Right lobe of liver (tissue), 4 donors: ENCODE data around the gene PRADC1.

Experiments used
- POLR2A ChIP-seq: fragments of 450-650 bp; IDR thresholded peaks from one replicate; pipeline ENCODE4 v1.6.1; 2017; ENCODE audit warnings: antibody characterized with exemption, mild to moderate bottlenecking
- TF ChIP-seq, protein P1 (sequence below), 4 donors: fragments of 200-600 bp in 3 of 4; fragments of 450-650 bp in 1 of 4; IDR thresholded peaks; one replicate each; pipeline versions ENCODE4 v1.5.1 to v1.8.0; 2016 to 2022; ENCODE audit warnings: antibody characterized with exemption in 4 of 4, mild to moderate bottlenecking in 2 of 4
- donor health status: DM: no; HTN: no; CAD: no.
- donor health status: DM: no; HTN: no; CAD: no.
- donor health status: DM: no; HTN: yes; CAD: no.

DNA sequence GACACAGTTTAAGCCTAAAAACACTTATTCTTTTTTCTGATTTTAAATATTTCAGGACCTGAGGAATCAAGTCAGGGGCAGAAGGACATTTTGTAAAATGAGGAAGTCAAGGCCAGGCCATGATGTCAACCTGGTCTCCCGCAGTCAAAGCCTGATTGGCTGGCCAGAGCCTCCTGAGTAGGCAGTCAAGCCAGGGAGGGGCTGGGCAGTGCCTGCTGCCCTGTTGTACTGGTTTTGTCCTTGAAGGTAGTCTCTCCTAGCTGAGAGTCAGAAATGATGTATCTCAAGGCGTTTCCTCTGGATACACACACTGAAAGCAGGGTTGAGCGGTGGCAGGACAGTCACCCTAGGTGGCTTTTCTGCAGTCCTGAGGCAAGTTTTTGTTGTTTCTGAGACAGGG, 20.9 kb upstream of the PRADC1 start:
- TF ChIP-seq, protein P1, sequence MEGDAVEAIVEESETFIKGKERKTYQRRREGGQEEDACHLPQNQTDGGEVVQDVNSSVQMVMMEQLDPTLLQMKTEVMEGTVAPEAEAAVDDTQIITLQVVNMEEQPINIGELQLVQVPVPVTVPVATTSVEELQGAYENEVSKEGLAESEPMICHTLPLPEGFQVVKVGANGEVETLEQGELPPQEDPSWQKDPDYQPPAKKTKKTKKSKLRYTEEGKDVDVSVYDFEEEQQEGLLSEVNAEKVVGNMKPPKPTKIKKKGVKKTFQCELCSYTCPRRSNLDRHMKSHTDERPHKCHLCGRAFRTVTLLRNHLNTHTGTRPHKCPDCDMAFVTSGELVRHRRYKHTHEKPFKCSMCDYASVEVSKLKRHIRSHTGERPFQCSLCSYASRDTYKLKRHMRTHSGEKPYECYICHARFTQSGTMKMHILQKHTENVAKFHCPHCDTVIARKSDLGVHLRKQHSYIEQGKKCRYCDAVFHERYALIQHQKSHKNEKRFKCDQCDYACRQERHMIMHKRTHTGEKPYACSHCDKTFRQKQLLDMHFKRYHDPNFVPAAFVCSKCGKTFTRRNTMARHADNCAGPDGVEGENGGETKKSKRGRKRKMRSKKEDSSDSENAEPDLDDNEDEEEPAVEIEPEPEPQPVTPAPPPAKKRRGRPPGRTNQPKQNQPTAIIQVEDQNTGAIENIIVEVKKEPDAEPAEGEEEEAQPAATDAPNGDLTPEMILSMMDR (IDR thresholded peaks at IDR 0.05) = no peak
- no peak for TF ChIP-seq POLR2A
